ENCODE measurements around the gene WDR5. TPM values are rescaled to one million over a fixed set of nuclear protein-coding genes. Genes with fewer than 3 reads are reported as not detected.

Gene WDR5
- polyA plus RNA-seq (2011; rRNA removed) (36.8 and 37.9 TPM in 2 replicates), polyA plus RNA-seq (2017; fragmentation: RNase III; extraction: RNeasy Plus Mini Kit Qiagen cat#74134 plus additional on column Dnase treatment) (44.3 to 48.7 TPM (median 46.0 TPM) in 3 replicates), polyA minus RNA-seq (2011; rRNA and poly(A)+ RNA removed) (22.7 and 29.4 TPM in 2 replicates)
- 47.4 and 56.6 TPM in 2 replicates for polyA plus RNA-seq (2012; cell fraction: cytosol; rRNA removed)
- 85.1 and 95.2 TPM in 2 replicates for polyA plus RNA-seq (2012; cell fraction: nucleus; rRNA removed)

DNA sequence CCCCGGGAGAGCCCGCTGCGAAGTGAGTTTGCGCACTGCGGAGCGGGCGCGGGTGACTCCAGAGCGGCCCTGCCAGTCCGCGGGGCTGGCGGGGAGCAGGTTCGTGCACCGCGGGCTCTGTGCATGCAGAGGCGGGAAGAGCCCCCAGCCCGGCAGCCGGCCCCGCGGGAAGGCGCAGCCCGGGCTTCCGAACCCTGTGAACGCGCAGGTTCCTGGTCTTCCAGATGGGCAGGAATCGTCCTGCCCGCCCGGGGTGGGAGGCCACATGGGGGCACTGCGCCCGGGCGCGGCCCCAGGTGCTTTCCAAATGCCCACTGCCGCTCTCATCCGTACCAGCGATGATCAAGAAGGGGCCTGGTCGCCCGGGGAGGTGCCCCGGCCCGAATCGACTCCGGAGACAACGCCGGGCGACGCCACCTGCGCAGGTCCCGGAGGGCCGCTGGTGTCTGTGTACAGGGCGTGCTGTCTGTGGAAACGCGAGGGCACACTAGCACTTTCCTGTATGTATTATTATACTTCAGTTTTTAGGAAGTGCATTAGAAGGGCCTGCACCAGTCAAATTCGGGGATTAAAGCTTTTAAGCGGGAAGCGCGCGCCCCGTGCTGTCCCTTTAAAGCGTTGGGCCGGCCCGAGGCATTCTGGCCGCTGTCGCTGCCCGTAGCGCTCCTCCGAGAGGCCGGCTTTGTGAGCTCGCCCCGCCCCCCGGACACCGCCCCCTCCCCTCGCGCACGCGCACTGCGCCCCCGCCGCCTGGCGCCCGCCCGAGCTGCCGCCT is at the start of gene WDR5:
Gene WDR5 (plus strand): TSS at position 740 of the 775 bp plus-strand sequence. CDS start 3,796 bp downstream, outside the sequence.
- ATAC-seq: peak; percentile 68 to 87
- ChIA-PET POLR2A (interaction anchor here (0.6 to 1.0 kb wide), 5 partner anchors 12 to 190 kb away, joined by 3 to 8 read pairs (median 3); no protein-coding TSS in a partner anchor), CTCF (interaction anchor here (0.7 to 1.4 kb wide), 6 partner anchors 11 to 142 kb away, joined by 3 to 4 read pairs (median 3); no protein-coding TSS in a partner anchor)
- no peaks in the 10 kb centered on the region for H3K9me3 ChIP-seq
- H3K4me3 ChIP-seq: peak within 1 kb of the TSS; percentile 86
- 1% methylated on average over 21 of the region's 81 CpGs for WGBS (ENCODE audit: missing lambda C conversion rate)
- peak within 1 kb of the TSS; percentile 94 to 97 for H3K27ac ChIP-seq
- FAIRE-seq: no peak
- H3K4me2 ChIP-seq: peak within 1 kb of the TSS; percentile 93
- peaks cover 37% of the 10 kb centered on the region for H3K4me1 ChIP-seq
- DNase-seq (ENCODE audit: low read depth in 1 of 2, low spot score in 1 of 2): peak; percentile 92 to 93
- TF ChIP-seq JUN (IDR thresholded peaks at IDR 0.05) (peak; percentile 82 to 86; a peak in 3 of 5 replicates), TP53 (CRISPR knock-in tag; IDR thresholded peaks at IDR 0.05) (no peak), MAZ (IDR thresholded peaks at IDR 0.05; ENCODE audit: borderline replicate concordance, low read depth, low read length) (no peak), KDM5A (IDR thresholded peaks at IDR 0.05) (no peak), RNF2 (IDR thresholded peaks at IDR 0.05; ENCODE audit: borderline replicate concordance, low read depth) (no peak; the same call in 1 of the 2 replicates), FOSB (CRISPR knock-in tag; IDR thresholded peaks at IDR 0.05) (no peak), JUNB (IDR thresholded peaks at IDR 0.05) (no peak), POLR2A (IDR thresholded peaks at IDR 0.05; ENCODE audit: low read length) (peak; percentile 78), HDAC2 (IDR thresholded peaks at IDR 0.05) (no peak), GATA3 (IDR thresholded peaks at IDR 0.05; ENCODE audit: borderline replicate concordance) (no peak), SREBF2 (IDR thresholded peaks at IDR 0.05) (no peak), HOXB5 (CRISPR knock-in tag; IDR thresholded peaks at IDR 0.05) (no peak), PHF8 (IDR thresholded peaks at IDR 0.05; ENCODE audit: borderline replicate concordance, low read depth) (peak; percentile 24; the same call in 1 of the 2 replicates), MYC (IDR thresholded peaks at IDR 0.05; ENCODE audit: borderline replicate concordance, low read length) (no peak), RCOR1 (IDR thresholded peaks at IDR 0.05; ENCODE audit: low read depth, low read length) (no peak), ZNF302 (CRISPR knock-in tag; IDR thresholded peaks at IDR 0.05) (no peak), SMC3 (IDR thresholded peaks at IDR 0.05) (no peak), RFX5 (IDR thresholded peaks at IDR 0.05) (no peak), FOXS1 (CRISPR knock-in tag; IDR thresholded peaks at IDR 0.05) (no peak), ZFP36 (IDR thresholded peaks at IDR 0.05; ENCODE audit: borderline replicate concordance, partially characterized antibody) (no peak), CHD2 (IDR thresholded peaks at IDR 0.05; ENCODE audit: low read length, partially characterized antibody) (no peak), POLR2AphosphoS2 (conservative IDR thresholded peaks at IDR 0.05; ENCODE audit: low read length) (no peak), FOSL2 (IDR thresholded peaks at IDR 0.05) (no peak), FOSL2 (CRISPR knock-in tag; IDR thresholded peaks at IDR 0.05) (no peak), CHD4 (IDR thresholded peaks at IDR 0.05; ENCODE audit: borderline replicate concordance) (no peak), NPAS2 (CRISPR knock-in tag; IDR thresholded peaks at IDR 0.05; ENCODE audit: borderline replicate concordance) (no peak), CBX8 (IDR thresholded peaks at IDR 0.05) (no peak), BHLHE40 (IDR thresholded peaks at IDR 0.05; ENCODE audit: low read depth, low read length) (no peak)
- TF ChIP-seq, protein P1, sequence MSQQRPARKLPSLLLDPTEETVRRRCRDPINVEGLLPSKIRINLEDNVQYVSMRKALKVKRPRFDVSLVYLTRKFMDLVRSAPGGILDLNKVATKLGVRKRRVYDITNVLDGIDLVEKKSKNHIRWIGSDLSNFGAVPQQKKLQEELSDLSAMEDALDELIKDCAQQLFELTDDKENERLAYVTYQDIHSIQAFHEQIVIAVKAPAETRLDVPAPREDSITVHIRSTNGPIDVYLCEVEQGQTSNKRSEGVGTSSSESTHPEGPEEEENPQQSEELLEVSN (IDR thresholded peaks at IDR 0.05; ENCODE audit: borderline replicate concordance, low read depth): peak; percentile 66; the same call in 1 of the 2 replicates
- TF ChIP-seq, protein P2, sequence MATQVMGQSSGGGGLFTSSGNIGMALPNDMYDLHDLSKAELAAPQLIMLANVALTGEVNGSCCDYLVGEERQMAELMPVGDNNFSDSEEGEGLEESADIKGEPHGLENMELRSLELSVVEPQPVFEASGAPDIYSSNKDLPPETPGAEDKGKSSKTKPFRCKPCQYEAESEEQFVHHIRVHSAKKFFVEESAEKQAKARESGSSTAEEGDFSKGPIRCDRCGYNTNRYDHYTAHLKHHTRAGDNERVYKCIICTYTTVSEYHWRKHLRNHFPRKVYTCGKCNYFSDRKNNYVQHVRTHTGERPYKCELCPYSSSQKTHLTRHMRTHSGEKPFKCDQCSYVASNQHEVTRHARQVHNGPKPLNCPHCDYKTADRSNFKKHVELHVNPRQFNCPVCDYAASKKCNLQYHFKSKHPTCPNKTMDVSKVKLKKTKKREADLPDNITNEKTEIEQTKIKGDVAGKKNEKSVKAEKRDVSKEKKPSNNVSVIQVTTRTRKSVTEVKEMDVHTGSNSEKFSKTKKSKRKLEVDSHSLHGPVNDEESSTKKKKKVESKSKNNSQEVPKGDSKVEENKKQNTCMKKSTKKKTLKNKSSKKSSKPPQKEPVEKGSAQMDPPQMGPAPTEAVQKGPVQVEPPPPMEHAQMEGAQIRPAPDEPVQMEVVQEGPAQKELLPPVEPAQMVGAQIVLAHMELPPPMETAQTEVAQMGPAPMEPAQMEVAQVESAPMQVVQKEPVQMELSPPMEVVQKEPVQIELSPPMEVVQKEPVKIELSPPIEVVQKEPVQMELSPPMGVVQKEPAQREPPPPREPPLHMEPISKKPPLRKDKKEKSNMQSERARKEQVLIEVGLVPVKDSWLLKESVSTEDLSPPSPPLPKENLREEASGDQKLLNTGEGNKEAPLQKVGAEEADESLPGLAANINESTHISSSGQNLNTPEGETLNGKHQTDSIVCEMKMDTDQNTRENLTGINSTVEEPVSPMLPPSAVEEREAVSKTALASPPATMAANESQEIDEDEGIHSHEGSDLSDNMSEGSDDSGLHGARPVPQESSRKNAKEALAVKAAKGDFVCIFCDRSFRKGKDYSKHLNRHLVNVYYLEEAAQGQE (IDR thresholded peaks at IDR 0.05): no peak
- TF ChIP-seq, protein P3, sequence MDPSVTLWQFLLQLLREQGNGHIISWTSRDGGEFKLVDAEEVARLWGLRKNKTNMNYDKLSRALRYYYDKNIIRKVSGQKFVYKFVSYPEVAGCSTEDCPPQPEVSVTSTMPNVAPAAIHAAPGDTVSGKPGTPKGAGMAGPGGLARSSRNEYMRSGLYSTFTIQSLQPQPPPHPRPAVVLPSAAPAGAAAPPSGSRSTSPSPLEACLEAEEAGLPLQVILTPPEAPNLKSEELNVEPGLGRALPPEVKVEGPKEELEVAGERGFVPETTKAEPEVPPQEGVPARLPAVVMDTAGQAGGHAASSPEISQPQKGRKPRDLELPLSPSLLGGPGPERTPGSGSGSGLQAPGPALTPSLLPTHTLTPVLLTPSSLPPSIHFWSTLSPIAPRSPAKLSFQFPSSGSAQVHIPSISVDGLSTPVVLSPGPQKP (IDR thresholded peaks at IDR 0.05; ENCODE audit: low read depth, low read length): no peak
- TF ChIP-seq, protein P4, sequence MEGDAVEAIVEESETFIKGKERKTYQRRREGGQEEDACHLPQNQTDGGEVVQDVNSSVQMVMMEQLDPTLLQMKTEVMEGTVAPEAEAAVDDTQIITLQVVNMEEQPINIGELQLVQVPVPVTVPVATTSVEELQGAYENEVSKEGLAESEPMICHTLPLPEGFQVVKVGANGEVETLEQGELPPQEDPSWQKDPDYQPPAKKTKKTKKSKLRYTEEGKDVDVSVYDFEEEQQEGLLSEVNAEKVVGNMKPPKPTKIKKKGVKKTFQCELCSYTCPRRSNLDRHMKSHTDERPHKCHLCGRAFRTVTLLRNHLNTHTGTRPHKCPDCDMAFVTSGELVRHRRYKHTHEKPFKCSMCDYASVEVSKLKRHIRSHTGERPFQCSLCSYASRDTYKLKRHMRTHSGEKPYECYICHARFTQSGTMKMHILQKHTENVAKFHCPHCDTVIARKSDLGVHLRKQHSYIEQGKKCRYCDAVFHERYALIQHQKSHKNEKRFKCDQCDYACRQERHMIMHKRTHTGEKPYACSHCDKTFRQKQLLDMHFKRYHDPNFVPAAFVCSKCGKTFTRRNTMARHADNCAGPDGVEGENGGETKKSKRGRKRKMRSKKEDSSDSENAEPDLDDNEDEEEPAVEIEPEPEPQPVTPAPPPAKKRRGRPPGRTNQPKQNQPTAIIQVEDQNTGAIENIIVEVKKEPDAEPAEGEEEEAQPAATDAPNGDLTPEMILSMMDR (IDR thresholded peaks at IDR 0.05): peak; percentile 34
- TF ChIP-seq, protein P5, sequence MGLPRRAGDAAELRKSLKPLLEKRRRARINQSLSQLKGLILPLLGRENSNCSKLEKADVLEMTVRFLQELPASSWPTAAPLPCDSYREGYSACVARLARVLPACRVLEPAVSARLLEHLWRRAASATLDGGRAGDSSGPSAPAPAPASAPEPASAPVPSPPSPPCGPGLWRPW (IDR thresholded peaks at IDR 0.05): no peak
- TF ChIP-seq, protein P6, sequence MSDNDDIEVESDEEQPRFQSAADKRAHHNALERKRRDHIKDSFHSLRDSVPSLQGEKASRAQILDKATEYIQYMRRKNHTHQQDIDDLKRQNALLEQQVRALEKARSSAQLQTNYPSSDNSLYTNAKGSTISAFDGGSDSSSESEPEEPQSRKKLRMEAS (IDR thresholded peaks at IDR 0.05): peak; percentile 80

All from A549 (cell line).